Measurements from ENCODE around the gene MFN2. TPM values are rescaled to one million over a fixed set of nuclear protein-coding genes. Genes with fewer than 3 reads are reported as not detected.
A peak's percentile ranks its signal among the peaks of the same experiment; 100 is the strongest.

MFN2 gene
- total RNA-seq, 1 experiment from 2014 or later, result 85.8 TPM

- Histone ChIP-seq H3K27me3 (ENCODE audit: control insufficient read depth, insufficient read depth, low read length) (no peaks in the 10 kb centered on the region), H3K36me3 (replicated peaks; ENCODE audit: control insufficient read depth, insufficient read depth, low read length) (peaks cover 5% of the 10 kb centered on the region), H3K4me3 (ENCODE audit: insufficient read depth, low read depth, low read length) (no peak overlapping the region)
- DNase-seq, result peak; percentile 77
These were observed 31.3 kb upstream of the MFN2 start for GRCh38 chr1:11948822-11949458.

- DNase-seq, result no peak
- H3K36me3 ChIP-seq (replicated peaks; ENCODE audit: control insufficient read depth, insufficient read depth, low read length), result peaks cover 5% of the 10 kb centered on the region
These were observed 28.3 kb upstream of the MFN2 start for GRCh38 chr1:11951901-11952300.

GRCh38 chr1:11952455-11953109 lies 27.7 kb upstream of the MFN2 start:
- Histone ChIP-seq H3K27me3 (ENCODE audit: control insufficient read depth, insufficient read depth, low read length) (no peaks in the 10 kb centered on the region), H3K36me3 (replicated peaks; ENCODE audit: control insufficient read depth, insufficient read depth, low read length) (peaks cover 9% of the 10 kb centered on the region), H3K4me3 (ENCODE audit: insufficient read depth, low read depth, low read length) (no peak overlapping the region)
- no peak for DNase-seq

More at GRCh38 chr1:11951901-11952300, 28.3 kb upstream of the MFN2 start:
- no peak overlapping the region for H3K4me3 ChIP-seq (ENCODE audit: insufficient read depth, low read depth, low read length)
- no peaks in the 10 kb centered on the region for H3K27me3 ChIP-seq (ENCODE audit: control insufficient read depth, insufficient read depth, low read length)

- no peak for DNase-seq
- no peak overlapping the region for H3K4me3 ChIP-seq (ENCODE audit: insufficient read depth, low read depth, low read length)
- H3K27me3 ChIP-seq (ENCODE audit: control insufficient read depth, insufficient read depth, low read length), result no peaks in the 10 kb centered on the region
- peaks cover 9% of the 10 kb centered on the region for H3K36me3 ChIP-seq (replicated peaks; ENCODE audit: control insufficient read depth, insufficient read depth, low read length)
These were observed 25.0 kb upstream of the MFN2 start for GRCh38 chr1:11955221-11955620.

- peaks cover 8% of the 10 kb centered on the region for H3K36me3 ChIP-seq (replicated peaks; ENCODE audit: control insufficient read depth, insufficient read depth, low read length)
- no peaks in the 10 kb centered on the region for H3K27me3 ChIP-seq (ENCODE audit: control insufficient read depth, insufficient read depth, low read length)
- no peak overlapping the region for H3K4me3 ChIP-seq (ENCODE audit: insufficient read depth, low read depth, low read length)
- no peak for DNase-seq
These were observed 22.8 kb upstream of the MFN2 start for GRCh38 chr1:11957398-11957797.

GRCh38 chr1:11957897-11958296 lies 22.3 kb upstream of the MFN2 start:
- Histone ChIP-seq H3K27me3 (ENCODE audit: control insufficient read depth, insufficient read depth, low read length) (no peaks in the 10 kb centered on the region), H3K4me3 (ENCODE audit: insufficient read depth, low read depth, low read length) (no peak overlapping the region), H3K36me3 (replicated peaks; ENCODE audit: control insufficient read depth, insufficient read depth, low read length) (peaks cover 9% of the 10 kb centered on the region)
- no peak for DNase-seq

GRCh38 chr1:11960276-11960675 lies 20.0 kb upstream of the MFN2 start:
- peaks cover 13% of the 10 kb centered on the region for H3K36me3 ChIP-seq (replicated peaks; ENCODE audit: control insufficient read depth, insufficient read depth, low read length)
- no peaks in the 10 kb centered on the region for H3K27me3 ChIP-seq (ENCODE audit: control insufficient read depth, insufficient read depth, low read length)
- DNase-seq, result no peak

GRCh38 chr1:11960715-11961114 lies 19.5 kb upstream of the MFN2 start:
- Histone ChIP-seq H3K36me3 (replicated peaks; ENCODE audit: control insufficient read depth, insufficient read depth, low read length) (peaks cover 14% of the 10 kb centered on the region), H3K4me3 (ENCODE audit: insufficient read depth, low read depth, low read length) (no peak overlapping the region), H3K27me3 (ENCODE audit: control insufficient read depth, insufficient read depth, low read length) (no peaks in the 10 kb centered on the region)
- DNase-seq, result no peak

More at GRCh38 chr1:11960276-11960675, 20.0 kb upstream of the MFN2 start:
- no peak overlapping the region for H3K4me3 ChIP-seq (ENCODE audit: insufficient read depth, low read depth, low read length)

- H3K27me3 ChIP-seq (ENCODE audit: control insufficient read depth, insufficient read depth, low read length), result no peaks in the 10 kb centered on the region
- peaks cover 18% of the 10 kb centered on the region for H3K36me3 ChIP-seq (replicated peaks; ENCODE audit: control insufficient read depth, insufficient read depth, low read length)
- DNase-seq, result no peak
- no peak overlapping the region for H3K4me3 ChIP-seq (ENCODE audit: insufficient read depth, low read depth, low read length)
These were observed 19.0 kb upstream of the MFN2 start for GRCh38 chr1:11961230-11961629.

GRCh38 chr1:11963622-11964021 lies 16.6 kb upstream of the MFN2 start:
- Histone ChIP-seq H3K27me3 (ENCODE audit: control insufficient read depth, insufficient read depth, low read length) (no peaks in the 10 kb centered on the region), H3K4me3 (ENCODE audit: insufficient read depth, low read depth, low read length) (no peak overlapping the region), H3K36me3 (replicated peaks; ENCODE audit: control insufficient read depth, insufficient read depth, low read length) (peaks cover 13% of the 10 kb centered on the region)
- no peak for DNase-seq

- H3K4me3 ChIP-seq (ENCODE audit: insufficient read depth, low read depth, low read length), result no peak overlapping the region
- no peaks in the 10 kb centered on the region for H3K27me3 ChIP-seq (ENCODE audit: control insufficient read depth, insufficient read depth, low read length)
- DNase-seq, result no peak
- H3K36me3 ChIP-seq (replicated peaks; ENCODE audit: control insufficient read depth, insufficient read depth, low read length), result peaks cover 13% of the 10 kb centered on the region
These were observed 15.6 kb upstream of the MFN2 start for GRCh38 chr1:11964656-11965055.

- no peaks in the 10 kb centered on the region for H3K27me3 ChIP-seq (ENCODE audit: control insufficient read depth, insufficient read depth, low read length)
- peaks cover 12% of the 10 kb centered on the region for H3K36me3 ChIP-seq (replicated peaks; ENCODE audit: control insufficient read depth, insufficient read depth, low read length)
- no peak overlapping the region for H3K4me3 ChIP-seq (ENCODE audit: insufficient read depth, low read depth, low read length)
- DNase-seq, result peak; percentile 94
These were observed 13.2 kb upstream of the MFN2 start for GRCh38 chr1:11967028-11967547.

- H3K4me3 ChIP-seq (ENCODE audit: insufficient read depth, low read depth, low read length), result no peak overlapping the region
- H3K36me3 ChIP-seq (replicated peaks; ENCODE audit: control insufficient read depth, insufficient read depth, low read length), result peaks cover 11% of the 10 kb centered on the region
- peak; percentile 47 for DNase-seq
- H3K27me3 ChIP-seq (ENCODE audit: control insufficient read depth, insufficient read depth, low read length), result no peaks in the 10 kb centered on the region
These were observed 9.6 kb upstream of the MFN2 start for GRCh38 chr1:11970441-11971185.

GRCh38 chr1:11977625-11978024 lies 2.6 kb upstream of the MFN2 start:
- Histone ChIP-seq H3K4me3 (ENCODE audit: insufficient read depth, low read depth, low read length) (no peak overlapping the region), H3K36me3 (replicated peaks; ENCODE audit: control insufficient read depth, insufficient read depth, low read length) (peaks cover 12% of the 10 kb centered on the region), H3K27me3 (ENCODE audit: control insufficient read depth, insufficient read depth, low read length) (no peaks in the 10 kb centered on the region)
- DNase-seq, result no peak

- peaks cover 14% of the 10 kb centered on the region for H3K36me3 ChIP-seq (replicated peaks; ENCODE audit: control insufficient read depth, insufficient read depth, low read length)
- no peak for DNase-seq
- no peak overlapping the region for H3K4me3 ChIP-seq (ENCODE audit: insufficient read depth, low read depth, low read length)
- no peaks in the 10 kb centered on the region for H3K27me3 ChIP-seq (ENCODE audit: control insufficient read depth, insufficient read depth, low read length)
These were observed 1.9 kb upstream of the MFN2 start for GRCh38 chr1:11978301-11978700.
